ENCODE results near the gene DZIP3.

DNA sequence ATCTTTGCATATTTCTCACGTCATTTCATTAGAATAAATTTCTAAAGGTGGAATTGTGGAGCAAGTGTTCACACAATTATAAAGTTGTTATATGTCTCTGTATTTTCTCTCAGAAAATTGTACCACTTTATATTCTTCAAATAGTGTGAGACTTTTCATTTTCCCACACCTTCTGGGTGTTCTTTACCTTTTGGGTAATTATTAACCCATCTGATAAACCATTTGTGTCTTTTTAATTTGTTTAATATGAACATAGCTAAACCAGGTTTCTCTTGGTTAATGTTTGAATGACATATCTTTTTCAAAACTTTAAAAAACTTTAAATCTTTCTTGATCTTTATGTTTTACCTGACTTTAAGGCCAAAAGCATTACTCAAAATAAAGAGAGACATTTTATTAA, 40.5 kb downstream of the DZIP3 start:
- TF ChIP-seq, protein P1, sequence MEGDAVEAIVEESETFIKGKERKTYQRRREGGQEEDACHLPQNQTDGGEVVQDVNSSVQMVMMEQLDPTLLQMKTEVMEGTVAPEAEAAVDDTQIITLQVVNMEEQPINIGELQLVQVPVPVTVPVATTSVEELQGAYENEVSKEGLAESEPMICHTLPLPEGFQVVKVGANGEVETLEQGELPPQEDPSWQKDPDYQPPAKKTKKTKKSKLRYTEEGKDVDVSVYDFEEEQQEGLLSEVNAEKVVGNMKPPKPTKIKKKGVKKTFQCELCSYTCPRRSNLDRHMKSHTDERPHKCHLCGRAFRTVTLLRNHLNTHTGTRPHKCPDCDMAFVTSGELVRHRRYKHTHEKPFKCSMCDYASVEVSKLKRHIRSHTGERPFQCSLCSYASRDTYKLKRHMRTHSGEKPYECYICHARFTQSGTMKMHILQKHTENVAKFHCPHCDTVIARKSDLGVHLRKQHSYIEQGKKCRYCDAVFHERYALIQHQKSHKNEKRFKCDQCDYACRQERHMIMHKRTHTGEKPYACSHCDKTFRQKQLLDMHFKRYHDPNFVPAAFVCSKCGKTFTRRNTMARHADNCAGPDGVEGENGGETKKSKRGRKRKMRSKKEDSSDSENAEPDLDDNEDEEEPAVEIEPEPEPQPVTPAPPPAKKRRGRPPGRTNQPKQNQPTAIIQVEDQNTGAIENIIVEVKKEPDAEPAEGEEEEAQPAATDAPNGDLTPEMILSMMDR (IDR thresholded peaks at IDR 0.05): no peak
- TF ChIP-seq EP300 (IDR thresholded peaks at IDR 0.05): no peak
- no peak for TF ChIP-seq POLR2AphosphoS5 (IDR thresholded peaks at IDR 0.05)
